Mucosa of descending colon (tissue), 3 donors: Measurements from ENCODE around the gene TMEM87B. TPM values are rescaled to one million over a fixed set of nuclear protein-coding genes. Genes with fewer than 3 reads are reported as not detected.

Experiments used
- ATAC-seq: fragments of 200-7000 bp; cut with Tn5 transposase; one replicate; pipeline ENCODE4 v1.9.1; 2020; ENCODE audit warnings: mild to moderate bottlenecking, moderate library complexity
- DNase-seq, 3 donors: peaks; one replicate each; pipeline ENCODE4 v3.0.0-alpha.2; 2020
- H3K36me3 ChIP-seq: fragments of 200-600 bp; one replicate; pipeline ENCODE4 v1.8.0; 2021; ENCODE audit warnings: low read depth, mild to moderate bottlenecking
- H3K4me1 ChIP-seq: fragments of 200-600 bp; one replicate; pipeline ENCODE4 v1.8.0; 2021; ENCODE audit warnings: low read depth, mild to moderate bottlenecking
- H3K4me3 ChIP-seq: fragments of 200-600 bp; one replicate; pipeline ENCODE4 v1.8.0; 2021; ENCODE audit warnings: mild to moderate bottlenecking
- H3K9me3 ChIP-seq: fragments of 200-600 bp; one replicate; pipeline ENCODE4 v1.8.0; 2021; ENCODE audit warnings: mild to moderate bottlenecking
- intact Hi-C, 2 donors: fragments of 100-400 bp; cut with DNase I in 1 of 2; cut with micrococcal nuclease in 1 of 2; formaldehyde crosslinking; loops; one replicate each; pipeline versions ENCODE4 v1.11.0 to v1.11.1; 2022; cut with DNase I, micrococcal nuclease
- total RNA-seq, 3 donors: library from RNA; stranded (reverse); fragmentation: NEBNext Ultra II Directional in 2 of 3; extraction: Animal tissue kit (Norgen Biotek cat#: 25700) in 2 of 3; gene quantifications; one replicate each; pipeline versions ENCODE4 v1.2.1 to v1.2.4, GENCODE V29; 2021 to 2023
- TF ChIP-seq, protein P1 (sequence below): fragments of 200-600 bp; IDR thresholded peaks from one replicate; pipeline ENCODE4 v1.8.0; 2022; ENCODE audit warnings: antibody characterized with exemption, mild to moderate bottlenecking
- donor health status: DM: no; HTN: no; CAD: no; lungs with moderate emphysema.
- donor health status: DM: no; HTN: no; CAD: no.
- donor health status: DM: no; HTN: yes; CAD: no.

TMEM87B gene
- total RNA-seq, 3 donors from 2014 or later, result 39.2 to 72.2 (median 55.7) TPM

DNA sequence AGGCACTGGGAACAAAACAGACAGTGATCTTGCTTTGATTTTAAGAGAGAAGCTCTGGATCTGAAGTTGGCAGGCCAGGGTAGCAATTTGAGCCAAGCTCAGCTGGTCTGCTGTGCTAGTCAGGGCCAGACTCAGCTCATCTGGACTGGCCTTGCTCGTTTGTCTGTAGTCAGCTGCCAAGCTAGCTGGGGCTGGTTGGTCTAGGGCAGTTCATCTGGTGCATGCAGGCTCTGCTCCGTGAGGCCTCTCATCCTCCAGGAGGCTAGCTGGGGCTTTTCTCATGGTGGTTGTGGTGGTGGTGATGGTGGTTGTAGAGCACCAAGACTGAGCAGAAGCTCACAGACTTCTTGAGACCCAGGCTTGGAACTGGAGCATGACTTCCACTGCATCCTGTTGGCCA, 93.4 kb downstream of the TMEM87B start:
- TF ChIP-seq, protein P1, sequence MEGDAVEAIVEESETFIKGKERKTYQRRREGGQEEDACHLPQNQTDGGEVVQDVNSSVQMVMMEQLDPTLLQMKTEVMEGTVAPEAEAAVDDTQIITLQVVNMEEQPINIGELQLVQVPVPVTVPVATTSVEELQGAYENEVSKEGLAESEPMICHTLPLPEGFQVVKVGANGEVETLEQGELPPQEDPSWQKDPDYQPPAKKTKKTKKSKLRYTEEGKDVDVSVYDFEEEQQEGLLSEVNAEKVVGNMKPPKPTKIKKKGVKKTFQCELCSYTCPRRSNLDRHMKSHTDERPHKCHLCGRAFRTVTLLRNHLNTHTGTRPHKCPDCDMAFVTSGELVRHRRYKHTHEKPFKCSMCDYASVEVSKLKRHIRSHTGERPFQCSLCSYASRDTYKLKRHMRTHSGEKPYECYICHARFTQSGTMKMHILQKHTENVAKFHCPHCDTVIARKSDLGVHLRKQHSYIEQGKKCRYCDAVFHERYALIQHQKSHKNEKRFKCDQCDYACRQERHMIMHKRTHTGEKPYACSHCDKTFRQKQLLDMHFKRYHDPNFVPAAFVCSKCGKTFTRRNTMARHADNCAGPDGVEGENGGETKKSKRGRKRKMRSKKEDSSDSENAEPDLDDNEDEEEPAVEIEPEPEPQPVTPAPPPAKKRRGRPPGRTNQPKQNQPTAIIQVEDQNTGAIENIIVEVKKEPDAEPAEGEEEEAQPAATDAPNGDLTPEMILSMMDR, result no peak
- Histone ChIP-seq H3K36me3 (no peaks in the 10 kb centered on the region), H3K9me3 (no peaks in the 10 kb centered on the region), H3K4me1 (no peaks in the 10 kb centered on the region), H3K4me3 (no peak overlapping the region)
- intact Hi-C loops, result no loop called here
- no peak for ATAC-seq
- no peak for DNase-seq

- no peaks in the 10 kb centered on the region for H3K36me3 ChIP-seq
- H3K4me1 ChIP-seq, result no peaks in the 10 kb centered on the region
- TF ChIP-seq, protein P1, result no peak
- no peak overlapping the region for H3K4me3 ChIP-seq
- intact Hi-C loops, result no loop called here
- ATAC-seq (no peak), DNase-seq (no peak)
- no peaks in the 10 kb centered on the region for H3K9me3 ChIP-seq
Measured at GRCh38 chr2:112149194-112149593, 94.1 kb downstream of the TMEM87B start.

GRCh38 chr2:112149866-112150435, 94.9 kb downstream of the TMEM87B start:
- TF ChIP-seq, protein P1, result no peak
- Histone ChIP-seq H3K36me3 (no peaks in the 10 kb centered on the region), H3K4me3 (no peak overlapping the region), H3K4me1 (no peaks in the 10 kb centered on the region), H3K9me3 (no peaks in the 10 kb centered on the region)
- intact Hi-C loops, result no loop called here
- ATAC-seq (no peak), DNase-seq (no peak)

DNA sequence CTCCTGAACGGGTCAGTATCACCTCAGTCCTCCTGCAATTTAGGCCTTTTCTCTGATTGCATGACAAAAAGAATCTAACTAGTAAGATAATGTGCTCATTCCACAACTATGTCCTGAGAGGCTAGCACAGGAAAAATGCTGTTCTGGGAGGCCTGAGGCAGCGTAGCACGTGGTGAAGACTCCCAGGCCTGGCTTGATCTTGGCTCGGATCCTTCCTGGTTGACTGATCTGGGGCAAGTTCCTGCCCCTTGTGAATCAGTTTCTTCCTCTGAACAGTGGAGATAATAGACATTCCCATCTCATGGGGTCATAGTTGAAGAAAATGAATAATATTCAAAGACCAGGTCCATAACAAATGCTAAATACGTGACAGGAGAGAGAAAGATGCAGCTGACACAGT, 95.4 kb downstream of the TMEM87B start:
- H3K4me3 ChIP-seq, result no peak overlapping the region
- DNase-seq (no peak), ATAC-seq (no peak)
- intact Hi-C loops, result no loop called here
- H3K36me3 ChIP-seq, result no peaks in the 10 kb centered on the region
- H3K9me3 ChIP-seq, result no peaks in the 10 kb centered on the region
- no peaks in the 10 kb centered on the region for H3K4me1 ChIP-seq
- TF ChIP-seq, protein P1, result no peak

DNA sequence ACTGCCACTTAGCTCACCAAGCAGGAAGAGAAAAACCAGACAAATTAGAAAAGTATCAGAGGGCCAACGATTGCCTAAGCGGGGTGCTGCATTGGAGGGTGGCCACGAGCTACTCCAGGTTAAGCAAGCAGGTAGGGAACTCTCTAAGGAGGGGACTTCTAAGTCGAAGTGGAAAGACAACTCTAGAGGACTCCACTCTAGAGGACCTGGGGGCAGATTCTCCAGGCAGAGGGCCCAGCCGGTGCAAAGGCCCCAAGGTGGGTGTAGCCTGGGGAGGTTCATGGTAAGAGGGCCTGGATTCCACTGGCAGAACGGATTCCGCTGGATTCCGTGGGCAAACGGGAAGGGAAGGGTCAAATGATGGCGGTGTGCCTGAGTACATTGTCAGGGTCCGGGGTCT, 95.8 kb downstream of the TMEM87B start:
- TF ChIP-seq, protein P1, result no peak
- no peak for ATAC-seq
- intact Hi-C loops, result no loop called here

DNA sequence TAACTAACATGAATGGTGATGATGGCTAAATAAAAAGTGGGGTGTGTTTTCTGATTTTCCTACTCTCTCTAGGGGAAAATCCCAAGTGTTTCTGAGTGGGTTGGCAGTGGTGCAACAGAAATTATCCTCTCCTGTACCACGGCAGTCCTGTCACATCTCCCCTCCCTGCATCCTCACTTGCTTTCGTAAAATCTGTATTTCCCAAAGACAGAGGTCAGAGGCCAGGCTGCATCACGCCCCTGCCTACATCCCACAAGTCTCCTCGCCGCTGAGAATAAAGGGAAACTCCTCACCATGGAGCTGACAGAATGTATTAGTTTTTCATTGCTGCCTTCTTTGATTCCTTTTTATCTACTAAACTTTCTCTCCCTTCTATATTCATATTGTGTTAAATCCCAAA, 96.2 kb downstream of the TMEM87B start:
- Histone ChIP-seq H3K9me3 (no peaks in the 10 kb centered on the region), H3K4me3 (no peak overlapping the region), H3K4me1 (no peaks in the 10 kb centered on the region), H3K36me3 (no peaks in the 10 kb centered on the region)
- intact Hi-C loops, result no loop called here
- ATAC-seq, result no peak
- TF ChIP-seq, protein P1, result no peak
- DNase-seq, result no peak

More for the DNA sequence above, 95.8 kb downstream of the TMEM87B start:
- Histone ChIP-seq H3K36me3 (no peaks in the 10 kb centered on the region), H3K4me1 (no peaks in the 10 kb centered on the region), H3K4me3 (no peak overlapping the region), H3K9me3 (no peaks in the 10 kb centered on the region)
- no peak for DNase-seq
